MM.1S (cell line): ENCODE measurements around the gene TGFA.

Experiments
- EZH2 ChIP-seq: fragments of 300-600 bp; sonication (generic); optimal IDR thresholded peaks from 2 replicates; pipeline ENCODE3; 2017; ENCODE audit warnings: low read depth, mild to moderate bottlenecking, antibody characterized with exemption, low read length, mixed read lengths
- TF ChIP-seq, protein P1 (sequence below): fragments of 300-600 bp; sonication (generic); IDR thresholded peaks from 2 replicates; pipeline ENCODE4 v1.5.1; 2016; ENCODE audit warnings: antibody characterized with exemption, low read length, mixed read lengths

GRCh38 chr2:70463997-70464396 is 89.6 kb downstream of the TGFA start:
- TF ChIP-seq, protein P1, sequence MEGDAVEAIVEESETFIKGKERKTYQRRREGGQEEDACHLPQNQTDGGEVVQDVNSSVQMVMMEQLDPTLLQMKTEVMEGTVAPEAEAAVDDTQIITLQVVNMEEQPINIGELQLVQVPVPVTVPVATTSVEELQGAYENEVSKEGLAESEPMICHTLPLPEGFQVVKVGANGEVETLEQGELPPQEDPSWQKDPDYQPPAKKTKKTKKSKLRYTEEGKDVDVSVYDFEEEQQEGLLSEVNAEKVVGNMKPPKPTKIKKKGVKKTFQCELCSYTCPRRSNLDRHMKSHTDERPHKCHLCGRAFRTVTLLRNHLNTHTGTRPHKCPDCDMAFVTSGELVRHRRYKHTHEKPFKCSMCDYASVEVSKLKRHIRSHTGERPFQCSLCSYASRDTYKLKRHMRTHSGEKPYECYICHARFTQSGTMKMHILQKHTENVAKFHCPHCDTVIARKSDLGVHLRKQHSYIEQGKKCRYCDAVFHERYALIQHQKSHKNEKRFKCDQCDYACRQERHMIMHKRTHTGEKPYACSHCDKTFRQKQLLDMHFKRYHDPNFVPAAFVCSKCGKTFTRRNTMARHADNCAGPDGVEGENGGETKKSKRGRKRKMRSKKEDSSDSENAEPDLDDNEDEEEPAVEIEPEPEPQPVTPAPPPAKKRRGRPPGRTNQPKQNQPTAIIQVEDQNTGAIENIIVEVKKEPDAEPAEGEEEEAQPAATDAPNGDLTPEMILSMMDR, result no peak
- no peak for TF ChIP-seq EZH2
